Left cardiac atrium (tissue), 4 donors: Measurements from ENCODE around the gene PRSS56. TPM values are rescaled to one million over a fixed set of nuclear protein-coding genes. Genes with fewer than 3 reads are reported as not detected.

Source experiments
- ATAC-seq, 2 donors: fragments of 200-7000 bp; cut with Tn5 transposase; one replicate each; pipeline ENCODE4 v1.9.1; 2020; ENCODE audit warnings: mild to moderate bottlenecking in 2 of 2, moderate library complexity in 2 of 2
- DNase-seq: peaks from one replicate; pipeline ENCODE4 v3.0.0-alpha.2; 2020
- intact Hi-C, 2 donors: fragments of 100-400 bp; cut with DNase I; formaldehyde crosslinking; loops; one replicate each; pipeline versions ENCODE4 v1.14.1 to v1.15.1; 2022 to 2023
- long read RNA-seq: library from polyadenylated mRNA; unstranded; transcript quantifications from one replicate; pipeline ENCODE4 v2.0.0, GENCODE V29; 2021
- total RNA-seq, 2 donors: library from RNA; stranded (reverse); fragmentation: NEBNext Ultra II Directional; extraction: Animal tissue kit (Norgen Biotek cat#: 25700); gene quantifications; one replicate each; pipeline ENCODE4 v1.2.1, GENCODE V29; 2021
- donor health status: DM: no; HTN: yes; CAD: no.
- donor health status: DM: no; HTN: yes; CAD: no; lungs with severe emphysema.
- donor health status: DM: yes; HTN: yes; CAD: no.
- donor health status: Dilated cardiomyopathy.

The PRSS56 gene
- total RNA-seq: under 1 TPM in 1 of 2 donors, not detected in 1; 0.16 TPM
- long read RNA-seq: 0 reads

GRCh38 chr2:232519581-232520438 lies at the start of gene PRSS56:
Gene PRSS56 (plus strand): TSS chr2:232520388. CDS start chr2:232520599, 211 bp downstream.
- ATAC-seq (no peak), DNase-seq (no peak)
- intact Hi-C loops: loop anchor here (5.0 to 10.0 kb wide), 4 partner anchors 68 to 618 kb away; no protein-coding TSS in a partner anchor

GRCh38 chr2:232473467-232473890 lies 46.7 kb upstream of the PRSS56 start:
- ATAC-seq: peak in 1 of 2 donors; percentile 38
- intact Hi-C loops: no loop called here
- peak; percentile 19 for DNase-seq

- DNase-seq: no peak
- no peak for ATAC-seq
- intact Hi-C loops: no loop called here
These were observed 44.1 kb upstream of the PRSS56 start for GRCh38 chr2:232476045-232476444.

GRCh38 chr2:232476791-232477190 lies 43.4 kb upstream of the PRSS56 start:
- ATAC-seq (no peak), DNase-seq (no peak)
- intact Hi-C loops: no loop called here

- intact Hi-C loops: no loop called here
- peak; percentile 11 for DNase-seq
- no peak for ATAC-seq
These were observed 42.3 kb upstream of the PRSS56 start for GRCh38 chr2:232477751-232478510.

GRCh38 chr2:232478571-232479340 lies 41.4 kb upstream of the PRSS56 start:
- DNase-seq (peak; percentile 15), ATAC-seq (no peak)
- intact Hi-C loops: no loop called here

- intact Hi-C loops: no loop called here
- ATAC-seq: no peak
- DNase-seq: no peak
These were observed 40.6 kb upstream of the PRSS56 start for GRCh38 chr2:232479341-232480200.

GRCh38 chr2:232480201-232481190 lies 39.7 kb upstream of the PRSS56 start:
- intact Hi-C loops: no loop called here
- ATAC-seq (peak in 1 of 2 donors; percentile 28), DNase-seq (peak; percentile 14)

GRCh38 chr2:232481322-232482140 lies 38.7 kb upstream of the PRSS56 start:
- intact Hi-C loops: no loop called here
- DNase-seq (peak; percentile 12), ATAC-seq (no peak)

GRCh38 chr2:232482301-232483238 lies 37.6 kb upstream of the PRSS56 start:
- intact Hi-C loops: no loop called here
- ATAC-seq (no peak), DNase-seq (peak; percentile 12)

- intact Hi-C loops: no loop called here
- DNase-seq: peak; percentile 15
- ATAC-seq: no peak
These were observed 36.8 kb upstream of the PRSS56 start for GRCh38 chr2:232483311-232483922.

- DNase-seq (no peak), ATAC-seq (no peak)
- intact Hi-C loops: no loop called here
These were observed 36.1 kb upstream of the PRSS56 start for GRCh38 chr2:232483923-232484627.

- DNase-seq: no peak
These were observed 35.4 kb upstream of the PRSS56 start for GRCh38 chr2:232484628-232485347.

GRCh38 chr2:232485348-232485756 lies 34.8 kb upstream of the PRSS56 start:
- no peak for ATAC-seq
- no peak for DNase-seq
- intact Hi-C loops: no loop called here

More at GRCh38 chr2:232484628-232485347, 35.4 kb upstream of the PRSS56 start:
- no peak for ATAC-seq
- intact Hi-C loops: no loop called here
